Endodermal cell (in vitro differentiated cells): Measurements from ENCODE around the gene C16orf74. TPM values are rescaled to one million over a fixed set of nuclear protein-coding genes. Genes with fewer than 3 reads are reported as not detected.

Experiments
- DNase-seq: peaks from one replicate; pipeline ENCODE4 v3.0.0-alpha.2; 2017
- H3K27ac ChIP-seq: 2 replicates; pipeline ENCODE4 v1.5.1; 2013; ENCODE audit warnings: mild to moderate bottlenecking, low read depth, low read length, moderate library complexity
- H3K27me3 ChIP-seq: 2 replicates; pipeline ENCODE4 v1.6.1; 2013; ENCODE audit warnings: mild to moderate bottlenecking, low read length, moderate library complexity; ENCODE audit not compliant: insufficient read depth, control insufficient read depth, poor library complexity, severe bottlenecking
- H3K36me3 ChIP-seq: 2 replicates; pipeline ENCODE4 v1.7.0; 2013; ENCODE audit warnings: mild to moderate bottlenecking, low read length, moderate library complexity; ENCODE audit not compliant: control insufficient read depth, insufficient read depth
- H3K4me1 ChIP-seq: one replicate; pipeline ENCODE4 v1.7.0; 2013; ENCODE audit warnings: low read length; ENCODE audit not compliant: control insufficient read depth, insufficient read depth
- H3K4me3 ChIP-seq: 2 replicates; pipeline ENCODE4 v1.5.1; 2013; ENCODE audit warnings: mild to moderate bottlenecking, low read length, moderate library complexity
- H3K9ac ChIP-seq: 2 replicates; pipeline ENCODE4 v1.6.1; 2013; ENCODE audit warnings: mild to moderate bottlenecking, low read length, moderate library complexity; ENCODE audit not compliant: poor library complexity, severe bottlenecking; ENCODE audit errors: extremely low read depth
- H3K9me3 ChIP-seq: 2 replicates; pipeline ENCODE4 v1.6.1; 2013; ENCODE audit warnings: mild to moderate bottlenecking, low read length, moderate library complexity; ENCODE audit not compliant: control insufficient read depth
- H3K27ac Mint-ChIP-seq: 2 replicates; pipeline ENCODE4 v1.8.0; 2020; ENCODE audit warnings: mixed read lengths
- H3K27me3 Mint-ChIP-seq: 2 replicates; pipeline ENCODE4 v1.8.0; 2021; ENCODE audit warnings: mild to moderate bottlenecking, mixed read lengths; ENCODE audit not compliant: insufficient read depth
- H3K36me3 Mint-ChIP-seq: 2 replicates; pipeline ENCODE4 v1.8.0; 2020; ENCODE audit warnings: low read depth, mixed read lengths
- H3K4me1 Mint-ChIP-seq: 2 replicates; pipeline ENCODE4 v1.8.0; 2020; ENCODE audit warnings: mixed read lengths
- H3K4me3 Mint-ChIP-seq: 2 replicates; pipeline ENCODE4 v1.8.0; 2020; ENCODE audit warnings: mild to moderate bottlenecking, moderate library complexity, mixed read lengths
- H3K9me3 Mint-ChIP-seq: 2 replicates; pipeline ENCODE4 v1.8.0; 2020; ENCODE audit warnings: mild to moderate bottlenecking, mixed read lengths
- WGBS, 2 experiments: methylation state at CpG; one replicate each; pipeline versions ENCODE4 v1.1.5 to v1.1.7; 2013; ENCODE audit warnings: missing lambda C conversion rate in 2 of 2, mixed read lengths in 1 of 2; ENCODE audit not compliant: insufficient coverage in 1 of 2, insufficient read length in 1 of 2; 5-methylcytosine and 5-hydroxymethylcytosine counted together
- total RNA-seq, 2 donors: library from RNA; stranded (reverse); fragmentation: NEBNext Ultra II Directional in 1 of 2; extraction: Animal tissue kit (Norgen Biotek cat#: 25700) in 1 of 2; gene quantifications; 2 replicates in 1 of 2; 3 replicates in 1 of 2; pipeline ENCODE4 v1.2.1, GENCODE V29; 2021
- TF ChIP-seq, protein P1 (sequence below): fragments of 200-600 bp; sonication (generic); conservative IDR thresholded peaks from 2 replicates; pipeline ENCODE4 v1.5.0; 2021; ENCODE audit warnings: antibody characterized with exemption, mild to moderate bottlenecking

Gene C16orf74
- total RNA-seq, 2 donors from 2014 or later, result 3.6 to 7.4 TPM

GRCh38 chr16:85719605-85720301, 31.1 kb downstream of the C16orf74 start:
- Histone ChIP-seq H3K27ac (no peak overlapping the region), H3K4me1 (peaks cover 2% of the 10 kb centered on the region), H3K9me3 (no peaks in the 10 kb centered on the region), H3K27me3 (peaks cover 21% of the 10 kb centered on the region), H3K4me3 (no peak overlapping the region), H3K36me3 (no peaks in the 10 kb centered on the region), H3K9ac (no peak overlapping the region)
- Mint-ChIP-seq H3K4me1 (peaks cover 3% of the 10 kb centered on the region), H3K27ac (no peak overlapping the region), H3K9me3 (no peaks in the 10 kb centered on the region), H3K27me3 (peaks cover 21% of the 10 kb centered on the region), H3K4me3 (no peak overlapping the region), H3K36me3 (no peaks in the 10 kb centered on the region)
- 93 to 97% methylated on average over 9 to 10 of the region's 11 CpGs for WGBS, 2 experiments
- DNase-seq, result no peak
- TF ChIP-seq, protein P1, sequence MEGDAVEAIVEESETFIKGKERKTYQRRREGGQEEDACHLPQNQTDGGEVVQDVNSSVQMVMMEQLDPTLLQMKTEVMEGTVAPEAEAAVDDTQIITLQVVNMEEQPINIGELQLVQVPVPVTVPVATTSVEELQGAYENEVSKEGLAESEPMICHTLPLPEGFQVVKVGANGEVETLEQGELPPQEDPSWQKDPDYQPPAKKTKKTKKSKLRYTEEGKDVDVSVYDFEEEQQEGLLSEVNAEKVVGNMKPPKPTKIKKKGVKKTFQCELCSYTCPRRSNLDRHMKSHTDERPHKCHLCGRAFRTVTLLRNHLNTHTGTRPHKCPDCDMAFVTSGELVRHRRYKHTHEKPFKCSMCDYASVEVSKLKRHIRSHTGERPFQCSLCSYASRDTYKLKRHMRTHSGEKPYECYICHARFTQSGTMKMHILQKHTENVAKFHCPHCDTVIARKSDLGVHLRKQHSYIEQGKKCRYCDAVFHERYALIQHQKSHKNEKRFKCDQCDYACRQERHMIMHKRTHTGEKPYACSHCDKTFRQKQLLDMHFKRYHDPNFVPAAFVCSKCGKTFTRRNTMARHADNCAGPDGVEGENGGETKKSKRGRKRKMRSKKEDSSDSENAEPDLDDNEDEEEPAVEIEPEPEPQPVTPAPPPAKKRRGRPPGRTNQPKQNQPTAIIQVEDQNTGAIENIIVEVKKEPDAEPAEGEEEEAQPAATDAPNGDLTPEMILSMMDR, result no peak

GRCh38 chr16:85718682-85719081, 32.2 kb downstream of the C16orf74 start:
- Mint-ChIP-seq H3K36me3 (no peaks in the 10 kb centered on the region), H3K4me3 (no peak overlapping the region), H3K27me3 (peaks cover 21% of the 10 kb centered on the region), H3K27ac (no peak overlapping the region), H3K9me3 (no peaks in the 10 kb centered on the region), H3K4me1 (peaks cover 3% of the 10 kb centered on the region)
- 63 to 65% methylated on average over 11 of the region's 11 CpGs for WGBS, 2 experiments
- Histone ChIP-seq H3K9ac (no peak overlapping the region), H3K27me3 (peaks cover 21% of the 10 kb centered on the region), H3K36me3 (no peaks in the 10 kb centered on the region), H3K27ac (no peak overlapping the region), H3K9me3 (no peaks in the 10 kb centered on the region), H3K4me1 (peaks cover 2% of the 10 kb centered on the region), H3K4me3 (no peak overlapping the region)
- DNase-seq, result peak; percentile 88
- TF ChIP-seq, protein P1, result peak; percentile 83

- H3K4me3 Mint-ChIP-seq, result no peak overlapping the region
- peaks cover 21% of the 10 kb centered on the region for H3K27me3 Mint-ChIP-seq
- Histone ChIP-seq H3K36me3 (no peaks in the 10 kb centered on the region), H3K27me3 (peaks cover 21% of the 10 kb centered on the region), H3K27ac (no peak overlapping the region), H3K9ac (no peak overlapping the region), H3K4me1 (peaks cover 2% of the 10 kb centered on the region), H3K4me3 (no peak overlapping the region), H3K9me3 (no peaks in the 10 kb centered on the region)
- no peaks in the 10 kb centered on the region for H3K36me3 Mint-ChIP-seq
- peaks cover 3% of the 10 kb centered on the region for H3K4me1 Mint-ChIP-seq
- WGBS, 2 experiments, result 55 to 58% methylated on average over 4 to 6 of the region's 6 CpGs
- H3K27ac Mint-ChIP-seq, result no peak overlapping the region
- TF ChIP-seq, protein P1, result no peak
- DNase-seq, result no peak
- H3K9me3 Mint-ChIP-seq, result no peaks in the 10 kb centered on the region
These were observed 32.8 kb downstream of the C16orf74 start for GRCh38 chr16:85718153-85718477.
